NB4 (cell line): ENCODE results near the gene MEF2C.

Source experiments
- MYC ChIP-seq: IDR thresholded peaks from 2 replicates; pipeline ENCODE4 v1.6.1; 2011; ENCODE audit warnings: low read depth, low read length
- POLR2A ChIP-seq: IDR thresholded peaks from 2 replicates; pipeline ENCODE4 v1.6.1; 2011; ENCODE audit warnings: mild to moderate bottlenecking; ENCODE audit not compliant: insufficient read length; ENCODE audit errors: extremely low read depth
- TF ChIP-seq, protein P1 (sequence below): IDR thresholded peaks from one replicate; pipeline ENCODE4 v1.5.1; 2012; ENCODE audit warnings: low read depth, low read length
- TF ChIP-seq, protein P2 (sequence below): IDR thresholded peaks from 2 replicates; pipeline ENCODE4 v1.6.1; 2011; ENCODE audit warnings: low read depth, low read length

DNA sequence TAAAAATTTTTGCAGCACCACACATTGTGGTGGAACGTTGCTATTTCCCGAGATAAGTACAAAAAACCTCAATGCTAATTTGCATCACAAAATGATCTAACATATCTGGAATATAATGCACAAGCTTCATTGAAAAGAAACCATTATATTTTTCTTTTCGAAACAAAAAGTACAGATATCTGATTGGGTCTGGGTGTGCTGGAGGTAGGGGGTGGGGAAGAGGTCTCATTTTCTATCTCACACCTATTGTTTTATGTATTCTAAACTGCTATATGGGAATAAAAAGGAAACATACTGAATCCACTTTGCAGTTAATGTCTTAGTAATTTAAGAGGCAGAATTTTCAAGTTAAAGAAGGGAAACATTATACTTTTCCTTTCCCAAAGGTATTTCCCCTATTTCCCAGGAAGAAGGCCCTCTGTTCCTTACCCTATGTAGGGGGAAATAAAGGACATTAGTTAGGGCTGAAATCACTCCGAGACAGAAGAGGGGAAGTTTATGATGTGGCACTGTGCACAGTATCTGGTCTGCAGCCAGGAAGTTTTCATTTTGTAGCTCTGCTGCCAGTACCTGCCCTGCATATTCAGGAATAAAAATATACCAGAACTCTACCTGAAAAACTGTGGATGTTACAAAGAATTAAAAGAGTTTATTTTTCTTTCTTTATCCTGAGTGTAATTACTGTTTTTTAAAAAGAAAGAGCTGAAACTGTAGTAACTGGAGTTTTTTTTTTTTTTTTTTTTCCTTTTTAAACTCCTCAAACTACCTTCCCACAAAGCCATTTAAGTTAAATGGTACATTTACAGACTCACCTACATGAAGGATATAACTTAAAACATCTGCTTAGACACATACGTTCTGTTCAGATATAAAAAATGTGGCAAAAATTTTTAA, 7.4 kb downstream of the MEF2C start:
- TF ChIP-seq POLR2A (no peak), MYC (no peak)
- TF ChIP-seq, protein P1, sequence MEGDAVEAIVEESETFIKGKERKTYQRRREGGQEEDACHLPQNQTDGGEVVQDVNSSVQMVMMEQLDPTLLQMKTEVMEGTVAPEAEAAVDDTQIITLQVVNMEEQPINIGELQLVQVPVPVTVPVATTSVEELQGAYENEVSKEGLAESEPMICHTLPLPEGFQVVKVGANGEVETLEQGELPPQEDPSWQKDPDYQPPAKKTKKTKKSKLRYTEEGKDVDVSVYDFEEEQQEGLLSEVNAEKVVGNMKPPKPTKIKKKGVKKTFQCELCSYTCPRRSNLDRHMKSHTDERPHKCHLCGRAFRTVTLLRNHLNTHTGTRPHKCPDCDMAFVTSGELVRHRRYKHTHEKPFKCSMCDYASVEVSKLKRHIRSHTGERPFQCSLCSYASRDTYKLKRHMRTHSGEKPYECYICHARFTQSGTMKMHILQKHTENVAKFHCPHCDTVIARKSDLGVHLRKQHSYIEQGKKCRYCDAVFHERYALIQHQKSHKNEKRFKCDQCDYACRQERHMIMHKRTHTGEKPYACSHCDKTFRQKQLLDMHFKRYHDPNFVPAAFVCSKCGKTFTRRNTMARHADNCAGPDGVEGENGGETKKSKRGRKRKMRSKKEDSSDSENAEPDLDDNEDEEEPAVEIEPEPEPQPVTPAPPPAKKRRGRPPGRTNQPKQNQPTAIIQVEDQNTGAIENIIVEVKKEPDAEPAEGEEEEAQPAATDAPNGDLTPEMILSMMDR = no peak
- TF ChIP-seq, protein P2, sequence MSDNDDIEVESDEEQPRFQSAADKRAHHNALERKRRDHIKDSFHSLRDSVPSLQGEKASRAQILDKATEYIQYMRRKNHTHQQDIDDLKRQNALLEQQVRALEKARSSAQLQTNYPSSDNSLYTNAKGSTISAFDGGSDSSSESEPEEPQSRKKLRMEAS = no peak
